Adrenal gland (tissue), 12 donors: ENCODE results near the gene ARID5B. TPM values are rescaled to one million over a fixed set of nuclear protein-coding genes. Genes with fewer than 3 reads are reported as not detected.

Experiments used
- DNase-seq, 7 donors: peaks; one replicate each; pipeline ENCODE4 v3.0.0-alpha.2; 2019 to 2020
- H3K27ac ChIP-seq, 5 donors: fragments of 200-600 bp; sonication (generic) in 4 of 5; 1 replicate in 3 of 5; 2 replicates in 2 of 5; pipeline versions ENCODE4 v1.5.1 to v1.8.0; 2016 to 2020; ENCODE audit warnings: mild to moderate bottlenecking in 1 of 5
- H3K27me3 ChIP-seq: fragments of 200-600 bp; 2 replicates; pipeline ENCODE4 v1.8.0; 2021
- H3K36me3 ChIP-seq, 2 donors: fragments of 200-600 bp; replicated peaks in 1 of 2; 1 replicate in 1 of 2; 2 replicates in 1 of 2; pipeline versions ENCODE4 v1.5.1 to v1.8.0; 2018 to 2022
- H3K4me1 ChIP-seq, 2 donors: fragments of 200-600 bp; replicated peaks in 1 of 2; 1 replicate in 1 of 2; 2 replicates in 1 of 2; pipeline versions ENCODE4 v1.5.1 to v1.8.0; 2018 to 2021
- H3K4me3 ChIP-seq, 4 donors: fragments of 200-600 bp; sonication (generic) in 3 of 4; one replicate each; pipeline ENCODE4 v1.5.1; 2016 to 2018
- H3K9me3 ChIP-seq, 3 donors: fragments of 200-600 bp; sonication (generic) in 1 of 3; replicated peaks in 1 of 3; 1 replicate in 2 of 3; 2 replicates in 1 of 3; pipeline versions ENCODE4 v1.5.1 to v1.8.0; 2016 to 2021
- CTCF ChIP-seq, 6 experiments: fragments of 450-650 bp in 4 of 6; fragments of 200-600 bp in 2 of 6; sonication (generic) in 1 of 6; IDR thresholded peaks; 1 replicate in 5 of 6; 2 replicates in 1 of 6; pipeline versions ENCODE4 v1.5.1 to v1.8.0; 2016 to 2021; ENCODE audit warnings: antibody characterized with exemption in 6 of 6, mild to moderate bottlenecking in 2 of 6, moderate library complexity in 1 of 6
- POLR2A ChIP-seq, 2 donors: fragments of 450-650 bp; IDR thresholded peaks; one replicate each; pipeline ENCODE4 v1.6.1; 2017; ENCODE audit warnings: antibody characterized with exemption in 2 of 2, mild to moderate bottlenecking in 2 of 2, moderate library complexity in 1 of 2
- WGBS, 4 donors: extraction: QIAGEN DNeasy Blood & Tissue Kit in 2 of 4; methylation state at CpG; one replicate each; pipeline versions ENCODE4 v1.1.5 to v1.1.7; 2013 to 2017; 5-methylcytosine and 5-hydroxymethylcytosine counted together
- intact Hi-C, 2 donors: fragments of 100-400 bp; cut with DNase I; formaldehyde crosslinking; loops; one replicate each; pipeline versions ENCODE4 v1.14.1 to v1.15.0; 2022 to 2023
- polyA plus RNA-seq, 3 donors: library from polyadenylated mRNA; stranded (reverse); fragments of 200-250 nt in 2 of 3; fragments of 350-450 nt in 1 of 3; fragmentation: Illumina TruSeq in 1 of 3; extraction: RNeasy Lipid Tissue Mini Kit (QIAGEN cat#74804) in 1 of 3; gene quantifications; one replicate each; pipeline ENCODE4 v1.2.3, GENCODE V29; 2013 to 2014
- total RNA-seq, 9 donors: library from RNA; depleted of rRNA in 4 of 9; stranded (reverse); fragments of >200 nt in 4 of 9; fragments of 120-200 nt in 1 of 9; fragmentation: NEBNext Ultra II Directional in 1 of 9; extraction: Animal tissue kit (Norgen Biotek cat#: 25700) in 1 of 9; gene quantifications; one replicate each; pipeline versions ENCODE4 v1.1.0 to v1.2.4, GENCODE V29; 2013 to 2023
- donor health status: healthy with polysubstance abuse.
- donor health status: Bipolar disorder and iron deficiency.
- donor health status: DM: yes; HTN: yes; CAD: no.
- donor health status: DM: no; HTN: no; CAD: no.
- donor health status: DM: no; HTN: no; CAD: no.
- donor health status: DM: yes; HTN: yes; CAD: no.

The ARID5B gene
- total and polyA plus RNA-seq, 12 donors: 5.7 to 42.4 (median 23.8) TPM

- no peaks in the 10 kb centered on the region for H3K36me3 ChIP-seq
- H3K27me3 ChIP-seq: no peaks in the 10 kb centered on the region
- peaks cover 9 to 33% of the 10 kb centered on the region in 2 donors for H3K4me1 ChIP-seq
- H3K27ac ChIP-seq: no peak overlapping the region
- H3K4me3 ChIP-seq: no peak overlapping the region
- intact Hi-C loops: loop anchor here in 1 of 2 donors (2.0 kb wide), 1 partner anchor 206 kb away; no protein-coding TSS in a partner anchor
- TF ChIP-seq POLR2A (IDR thresholded peaks at IDR 0.05) (no peak), CTCF (IDR thresholded peaks at IDR 0.05) (peak; percentile 65 to 89 (median 82))
- no peaks in the 10 kb centered on the region for H3K9me3 ChIP-seq
- DNase-seq: peak; percentile 57 to 89 (median 74)
- 0 to 1% (median 1%) methylated on average over 9 of the region's 9 CpGs for WGBS, 4 donors
Measured at GRCh38 chr10:62038609-62039190, 137.2 kb downstream of the ARID5B start.

- DNase-seq: no peak
- H3K9me3 ChIP-seq: no peaks in the 10 kb centered on the region
- WGBS, 4 donors: 76 to 87% (median 82%) methylated on average over 1 of the region's 1 CpG
- H3K4me3 ChIP-seq: no peak overlapping the region
- H3K27ac ChIP-seq: no peak overlapping the region
- H3K27me3 ChIP-seq: no peaks in the 10 kb centered on the region
- H3K4me1 ChIP-seq: peaks cover 9 to 36% of the 10 kb centered on the region in 2 donors
- intact Hi-C loops: loop anchor here (2.0 to 10.0 kb wide), 2 partner anchors 205 kb away; no protein-coding TSS in a partner anchor
- no peaks in the 10 kb centered on the region for H3K36me3 ChIP-seq
- no peak for TF ChIP-seq CTCF (IDR thresholded peaks at IDR 0.05)
Measured at GRCh38 chr10:62039954-62040353, 138.5 kb downstream of the ARID5B start.

GRCh38 chr10:62040881-62041280, 139.4 kb downstream of the ARID5B start:
- DNase-seq: no peak
- Histone ChIP-seq H3K27ac (no peak overlapping the region), H3K4me3 (no peak overlapping the region), H3K36me3 (no peaks in the 10 kb centered on the region), H3K27me3 (no peaks in the 10 kb centered on the region), H3K4me1 (peaks cover 11 to 46% of the 10 kb centered on the region in 2 donors), H3K9me3 (no peaks in the 10 kb centered on the region)
- TF ChIP-seq POLR2A (IDR thresholded peaks at IDR 0.05) (no peak), CTCF (IDR thresholded peaks at IDR 0.05) (no peak)
- 72 to 96% (median 83%) methylated on average over 4 of the region's 4 CpGs for WGBS, 4 donors
- intact Hi-C loops: loop anchor here in 1 of 2 donors (10.0 kb wide), 1 partner anchor 204 kb away; no protein-coding TSS in a partner anchor

- Histone ChIP-seq H3K36me3 (no peaks in the 10 kb centered on the region), H3K9me3 (no peaks in the 10 kb centered on the region), H3K27ac (no peak overlapping the region), H3K27me3 (no peaks in the 10 kb centered on the region), H3K4me3 (no peak overlapping the region), H3K4me1 (peaks cover 22 to 49% of the 10 kb centered on the region in 2 donors)
- 71 to 77% (median 72%) methylated on average over 4 of the region's 4 CpGs for WGBS, 4 donors
- no peak for TF ChIP-seq CTCF (IDR thresholded peaks at IDR 0.05)
- TF ChIP-seq POLR2A (IDR thresholded peaks at IDR 0.05): no peak
- no peak for DNase-seq
- intact Hi-C loops: loop anchor here in 1 of 2 donors (10.0 kb wide), 1 partner anchor 201 kb away; no protein-coding TSS in a partner anchor
Measured at GRCh38 chr10:62043421-62044021, 142.0 kb downstream of the ARID5B start.
